Ovary (tissue), 3 donors: ENCODE data around the gene FBXL2.

Experiments
- POLR2A ChIP-seq: fragments of 450-650 bp; IDR thresholded peaks from one replicate; pipeline ENCODE4 v1.6.1; 2017; ENCODE audit warnings: antibody characterized with exemption, mild to moderate bottlenecking, moderate library complexity
- TF ChIP-seq, protein P1 (sequence below), 3 donors: fragments of 450-650 bp in 2 of 3; fragments of 200-600 bp in 1 of 3; IDR thresholded peaks; one replicate each; pipeline versions ENCODE4 v1.5.1 to v1.8.0; 2016 to 2022; ENCODE audit warnings: antibody characterized with exemption in 3 of 3, mild to moderate bottlenecking in 1 of 3
- donor health status: DM: no; HTN: no; CAD: no.

DNA sequence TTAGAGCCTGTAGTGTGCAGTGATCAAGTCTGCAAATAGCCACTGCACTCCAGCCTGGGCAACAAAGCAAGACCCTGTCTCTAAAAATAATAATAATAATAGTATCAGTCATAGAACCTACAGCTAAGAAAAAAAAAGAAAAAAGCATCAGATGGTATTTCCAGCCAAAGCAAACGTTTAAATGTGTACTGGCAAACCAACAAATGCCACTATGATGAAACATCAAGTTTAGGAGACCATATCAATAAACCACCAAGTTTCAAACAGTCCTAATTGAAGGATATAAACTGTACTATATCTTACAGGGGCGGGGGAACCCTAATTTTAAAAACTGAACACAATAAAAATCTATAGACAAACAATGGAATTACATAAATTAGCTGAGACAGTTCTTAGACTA lies 156.6 kb downstream of the FBXL2 start:
- TF ChIP-seq, protein P1, sequence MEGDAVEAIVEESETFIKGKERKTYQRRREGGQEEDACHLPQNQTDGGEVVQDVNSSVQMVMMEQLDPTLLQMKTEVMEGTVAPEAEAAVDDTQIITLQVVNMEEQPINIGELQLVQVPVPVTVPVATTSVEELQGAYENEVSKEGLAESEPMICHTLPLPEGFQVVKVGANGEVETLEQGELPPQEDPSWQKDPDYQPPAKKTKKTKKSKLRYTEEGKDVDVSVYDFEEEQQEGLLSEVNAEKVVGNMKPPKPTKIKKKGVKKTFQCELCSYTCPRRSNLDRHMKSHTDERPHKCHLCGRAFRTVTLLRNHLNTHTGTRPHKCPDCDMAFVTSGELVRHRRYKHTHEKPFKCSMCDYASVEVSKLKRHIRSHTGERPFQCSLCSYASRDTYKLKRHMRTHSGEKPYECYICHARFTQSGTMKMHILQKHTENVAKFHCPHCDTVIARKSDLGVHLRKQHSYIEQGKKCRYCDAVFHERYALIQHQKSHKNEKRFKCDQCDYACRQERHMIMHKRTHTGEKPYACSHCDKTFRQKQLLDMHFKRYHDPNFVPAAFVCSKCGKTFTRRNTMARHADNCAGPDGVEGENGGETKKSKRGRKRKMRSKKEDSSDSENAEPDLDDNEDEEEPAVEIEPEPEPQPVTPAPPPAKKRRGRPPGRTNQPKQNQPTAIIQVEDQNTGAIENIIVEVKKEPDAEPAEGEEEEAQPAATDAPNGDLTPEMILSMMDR (IDR thresholded peaks at IDR 0.05), result no peak
- TF ChIP-seq POLR2A, result no peak
